A673 (cell line): ENCODE data around the gene FAM20A. TPM values are rescaled to one million over a fixed set of nuclear protein-coding genes. Genes with fewer than 3 reads are reported as not detected.

Source experiments
- BruUV-seq: library from RNA; stranded (reverse); fragments of 400-500 nt; replicated peaks from 2 replicates; lab custom pipeline; 2021; lab: Mats Ljungman, UMichigan
- CTCF ChIA-PET: fragments of 300-600 bp; sonication (Branson Sonifier 250); formaldehyde crosslinking; loops from one replicate; lab custom pipeline; 2022; ENCODE audit warnings: antibody characterized with exemption; lab: Charles Lee
- POLR2A ChIA-PET: fragments of 300-600 bp; sonication (Branson Sonifier 250); formaldehyde crosslinking; loops from one replicate; lab custom pipeline; 2022; ENCODE audit warnings: antibody characterized with exemption; ENCODE audit not compliant: low non-redundant PET; lab: Charles Lee
- DNase-seq: peaks from one replicate; pipeline ENCODE4 v3.0.0-alpha.2; 2015; ENCODE audit warnings: low spot score
- H3K27ac ChIP-seq: fragments of 200-600 bp; sonication (generic); 2 replicates; pipeline ENCODE4 v1.5.1; 2016; ENCODE audit warnings: mixed run types, low read depth, mild to moderate bottlenecking, mixed read lengths, antibody characterized with exemption, low read length; ENCODE audit not compliant: poor library complexity, severe bottlenecking
- H3K27me3 ChIP-seq: fragments of 200-600 bp; sonication (generic); replicated peaks from 2 replicates; pipeline ENCODE4 v1.6.1; 2017; ENCODE audit warnings: mixed run types, low read depth, mild to moderate bottlenecking, mixed read lengths, antibody characterized with exemption, low read length; ENCODE audit not compliant: insufficient read depth, poor library complexity
- H3K36me3 ChIP-seq: fragments of 200-600 bp; sonication (generic); 2 replicates; pipeline ENCODE4 v1.6.1; 2016; ENCODE audit warnings: mixed run types, mild to moderate bottlenecking, mixed read lengths, antibody characterized with exemption, low read length; ENCODE audit not compliant: insufficient read depth, poor library complexity, severe bottlenecking
- H3K4me1 ChIP-seq: fragments of 200-600 bp; sonication (generic); 2 replicates; pipeline ENCODE4 v1.6.1; 2017; ENCODE audit warnings: mixed run types, mild to moderate bottlenecking, mixed read lengths, antibody characterized with exemption, low read length; ENCODE audit not compliant: insufficient read depth, poor library complexity, severe bottlenecking
- H3K4me3 ChIP-seq: fragments of 200-600 bp; sonication (generic); 2 replicates; pipeline ENCODE4 v1.5.1; 2016; ENCODE audit warnings: low read depth, mixed run types, mild to moderate bottlenecking, mixed read lengths, low read length; ENCODE audit not compliant: poor library complexity, severe bottlenecking
- H3K9me3 ChIP-seq: fragments of 200-600 bp; sonication (generic); 2 replicates; pipeline ENCODE4 v1.6.1; 2016; ENCODE audit warnings: mixed run types, low read depth, mild to moderate bottlenecking, mixed read lengths, antibody characterized with exemption, low read length; ENCODE audit not compliant: poor library complexity, severe bottlenecking
- EZH2 ChIP-seq: fragments of 200-600 bp; sonication (generic); IDR thresholded peaks from 2 replicates; pipeline ENCODE4 v1.6.1; 2017; ENCODE audit warnings: borderline replicate concordance, low read depth, mild to moderate bottlenecking, mixed read lengths, antibody characterized with exemption, low read length; ENCODE audit not compliant: poor library complexity, severe bottlenecking
- intact Hi-C: fragments of 100-400 bp; cut with micrococcal nuclease; formaldehyde crosslinking; loops from one replicate; pipeline ENCODE4 v1.10.0; 2022; ENCODE audit not compliant: unreplicated experiment
- total RNA-seq: library from RNA; stranded (reverse); gene quantifications from 2 replicates; pipeline ENCODE4 v1.2.3, GENCODE V29; 2021
- TF ChIP-seq, protein P1 (sequence below): fragments of 300-800, 200-600 bp; sonication (generic); conservative IDR thresholded peaks from 2 replicates; pipeline ENCODE4 v1.5.1; 2017; ENCODE audit warnings: low read depth, mild to moderate bottlenecking, antibody characterized with exemption, low read length, moderate library complexity, mixed read lengths

FAM20A gene
- total RNA-seq, 1 experiment from 2014 or later: not detected

GRCh38 chr17:68634345-68634876 lies 33.2 kb upstream of the FAM20A start:
- intact Hi-C loops: no loop called here
- H3K36me3 ChIP-seq: no peaks in the 10 kb centered on the region
- ChIA-PET POLR2A (interaction anchor here (0.6 kb wide), 1 partner anchor 474 kb away, joined by 6 read pairs; no protein-coding TSS in a partner anchor), CTCF (no interaction called here)
- H3K4me3 ChIP-seq: no peak overlapping the region
- H3K9me3 ChIP-seq: peaks cover 5% of the 10 kb centered on the region
- H3K27ac ChIP-seq: no peak overlapping the region
- H3K4me1 ChIP-seq: no peaks in the 10 kb centered on the region
- no peak for DNase-seq
- no TSS peak for BruUV-seq
- TF ChIP-seq EZH2: no peak
- H3K27me3 ChIP-seq: no peaks in the 10 kb centered on the region

DNA sequence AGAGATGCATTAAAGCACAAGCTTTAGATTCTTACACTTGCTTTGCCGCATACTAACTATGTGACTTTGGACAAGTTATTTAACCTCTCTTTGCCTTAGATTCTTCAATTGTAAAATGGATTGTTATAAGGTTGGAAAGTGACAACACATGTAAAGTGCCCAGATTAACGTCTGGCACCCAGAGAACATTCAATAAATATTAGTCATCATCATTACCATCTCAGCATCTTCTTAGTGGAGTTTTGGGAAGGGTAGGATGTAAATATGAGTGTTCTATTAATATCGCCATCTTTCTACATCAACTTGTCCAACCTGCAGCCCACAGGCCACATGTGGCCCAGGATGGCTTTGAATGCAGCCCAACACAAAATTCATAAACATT lies 27.4 kb upstream of the FAM20A start:
- intact Hi-C loops: no loop called here
- POLR2A ChIA-PET: no interaction called here
- H3K27ac ChIP-seq: no peak overlapping the region
- no TSS peak for BruUV-seq
- no peak for DNase-seq
- H3K27me3 ChIP-seq: no peaks in the 10 kb centered on the region
- TF ChIP-seq, protein P1, sequence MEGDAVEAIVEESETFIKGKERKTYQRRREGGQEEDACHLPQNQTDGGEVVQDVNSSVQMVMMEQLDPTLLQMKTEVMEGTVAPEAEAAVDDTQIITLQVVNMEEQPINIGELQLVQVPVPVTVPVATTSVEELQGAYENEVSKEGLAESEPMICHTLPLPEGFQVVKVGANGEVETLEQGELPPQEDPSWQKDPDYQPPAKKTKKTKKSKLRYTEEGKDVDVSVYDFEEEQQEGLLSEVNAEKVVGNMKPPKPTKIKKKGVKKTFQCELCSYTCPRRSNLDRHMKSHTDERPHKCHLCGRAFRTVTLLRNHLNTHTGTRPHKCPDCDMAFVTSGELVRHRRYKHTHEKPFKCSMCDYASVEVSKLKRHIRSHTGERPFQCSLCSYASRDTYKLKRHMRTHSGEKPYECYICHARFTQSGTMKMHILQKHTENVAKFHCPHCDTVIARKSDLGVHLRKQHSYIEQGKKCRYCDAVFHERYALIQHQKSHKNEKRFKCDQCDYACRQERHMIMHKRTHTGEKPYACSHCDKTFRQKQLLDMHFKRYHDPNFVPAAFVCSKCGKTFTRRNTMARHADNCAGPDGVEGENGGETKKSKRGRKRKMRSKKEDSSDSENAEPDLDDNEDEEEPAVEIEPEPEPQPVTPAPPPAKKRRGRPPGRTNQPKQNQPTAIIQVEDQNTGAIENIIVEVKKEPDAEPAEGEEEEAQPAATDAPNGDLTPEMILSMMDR: no peak
- no peak for TF ChIP-seq EZH2
- H3K9me3 ChIP-seq: no peaks in the 10 kb centered on the region
- H3K36me3 ChIP-seq: no peaks in the 10 kb centered on the region
- CTCF ChIA-PET: no interaction called here
- no peak overlapping the region for H3K4me3 ChIP-seq
- H3K4me1 ChIP-seq: no peaks in the 10 kb centered on the region

DNA sequence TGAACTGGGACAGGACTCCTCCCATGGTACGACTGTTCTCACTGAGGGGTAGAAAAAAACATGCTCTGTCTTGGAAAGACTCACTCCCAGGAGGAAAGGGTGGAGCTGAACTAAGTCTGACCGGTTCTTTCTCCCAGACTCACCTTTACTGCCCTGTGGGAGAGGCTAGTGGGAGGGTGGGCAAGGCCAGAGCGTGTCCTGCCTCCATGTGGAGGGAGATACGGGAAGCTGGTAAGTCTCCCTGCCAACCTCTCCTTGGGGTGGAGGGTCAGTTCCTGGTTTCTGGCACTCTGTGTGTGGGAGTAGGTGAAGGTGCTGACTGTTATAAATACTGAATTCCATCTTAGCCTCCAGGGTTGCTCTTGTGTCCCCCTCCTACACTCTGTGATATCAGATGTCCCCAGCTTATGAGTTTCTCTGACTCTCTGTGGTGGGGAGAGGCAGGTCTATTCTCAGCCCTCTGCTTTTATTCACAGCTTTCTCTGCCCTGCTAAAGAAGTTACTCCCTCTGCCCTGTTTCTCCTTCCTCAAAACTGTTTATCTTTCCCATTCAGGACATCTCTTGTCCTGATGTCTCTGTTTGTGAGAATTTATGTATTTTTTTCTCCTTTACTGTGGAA lies 26.9 kb upstream of the FAM20A start:
- POLR2A ChIA-PET: no interaction called here
- H3K36me3 ChIP-seq: no peaks in the 10 kb centered on the region
- no peak for TF ChIP-seq EZH2
- TF ChIP-seq, protein P1: no peak
- intact Hi-C loops: no loop called here
- H3K4me3 ChIP-seq: no peak overlapping the region
- H3K4me1 ChIP-seq: no peaks in the 10 kb centered on the region
- CTCF ChIA-PET: no interaction called here
- H3K27ac ChIP-seq: no peak overlapping the region
- H3K27me3 ChIP-seq: no peaks in the 10 kb centered on the region
- BruUV-seq: no TSS peak
- H3K9me3 ChIP-seq: no peaks in the 10 kb centered on the region
- no peak for DNase-seq
